BE2C (cell line): ENCODE results near the gene ABCB11.

Experiments
- DNase-seq: peaks from one replicate; pipeline ENCODE4 v3.0.0-alpha.2; 2020
- H3K27me3 ChIP-seq: fragments of 250-450 bp; sonication (Bioruptor Pico); 2 replicates; pipeline ENCODE4 v1.5.1; 2020; ENCODE audit warnings: mild to moderate bottlenecking
- H3K36me3 ChIP-seq: fragments of 250-450 bp; sonication (Bioruptor Pico); 2 replicates; pipeline ENCODE4 v1.5.1; 2020; ENCODE audit warnings: mild to moderate bottlenecking
- H3K4me1 ChIP-seq: fragments of 250-450 bp; sonication (Bioruptor Pico); 2 replicates; pipeline ENCODE4 v1.5.1; 2020
- H3K4me3 ChIP-seq: 2 replicates; pipeline ENCODE4 v1.5.1; 2011; ENCODE audit warnings: low read depth, low read length
- H3K9me3 ChIP-seq: fragments of 250-450 bp; sonication (Bioruptor Pico); 2 replicates; pipeline ENCODE4 v1.5.1; 2020
- CTCF ChIP-seq: IDR thresholded peaks from 2 replicates; pipeline ENCODE4 v1.5.1; 2012; ENCODE audit warnings: mild to moderate bottlenecking, low read depth, low read length

The ABCB11 gene

GRCh38 chr2:168907940-168908662 is 123.0 kb downstream of the ABCB11 start:
- no peak for TF ChIP-seq CTCF
- Histone ChIP-seq H3K27me3 (no peaks in the 10 kb centered on the region), H3K4me1 (no peaks in the 10 kb centered on the region), H3K4me3 (no peak overlapping the region), H3K9me3 (no peaks in the 10 kb centered on the region), H3K36me3 (no peaks in the 10 kb centered on the region)
- DNase-seq, result no peak

- no peak for TF ChIP-seq CTCF
These were observed 126.8 kb downstream of the ABCB11 start for GRCh38 chr2:168904358-168904757.

DNA sequence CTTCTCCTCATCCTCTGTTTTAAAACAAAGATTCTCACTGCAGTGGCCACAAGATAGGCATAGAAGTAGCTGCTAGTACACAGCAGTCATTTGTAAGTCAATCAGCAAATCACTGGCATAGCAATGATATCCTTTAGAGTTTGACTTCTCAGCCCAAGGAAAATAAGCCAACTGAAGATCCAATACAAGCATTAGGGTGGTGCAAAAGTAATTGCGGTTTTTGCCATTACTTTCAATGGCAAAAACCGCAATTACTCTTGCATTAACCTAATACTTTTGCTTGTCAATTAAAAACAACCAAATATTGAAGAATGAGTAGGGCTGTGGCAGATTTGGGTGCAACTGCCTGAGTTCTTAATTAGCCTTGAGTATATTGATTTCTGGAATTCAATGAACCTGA is 127.2 kb downstream of the ABCB11 start:
- TF ChIP-seq CTCF, result no peak
- no peaks in the 10 kb centered on the region for H3K27me3 ChIP-seq
- H3K4me3 ChIP-seq, result no peak overlapping the region
- H3K4me1 ChIP-seq, result no peaks in the 10 kb centered on the region
- H3K9me3 ChIP-seq, result no peaks in the 10 kb centered on the region
- DNase-seq, result no peak
- no peaks in the 10 kb centered on the region for H3K36me3 ChIP-seq

More at GRCh38 chr2:168904358-168904757, 126.8 kb downstream of the ABCB11 start:
- no peak overlapping the region for H3K4me3 ChIP-seq
- H3K27me3 ChIP-seq, result no peaks in the 10 kb centered on the region
- no peaks in the 10 kb centered on the region for H3K36me3 ChIP-seq
- no peaks in the 10 kb centered on the region for H3K9me3 ChIP-seq
- no peak for DNase-seq
- no peaks in the 10 kb centered on the region for H3K4me1 ChIP-seq

- Histone ChIP-seq H3K4me3 (no peak within 1 kb of the TSS), H3K4me1 (no peaks in the 10 kb centered on the region), H3K36me3 (no peaks in the 10 kb centered on the region), H3K9me3 (no peaks in the 10 kb centered on the region), H3K27me3 (no peaks in the 10 kb centered on the region)
- DNase-seq, result no peak
- TF ChIP-seq CTCF, result no peak
These were observed 130.1 kb downstream of the ABCB11 start, which contains the start of gene G6PC2 for GRCh38 chr2:168901003-168901402. G6PC2 (plus strand) TSS chr2:168901291; CDS start chr2:168901332, 41 bp downstream.

- no peak for DNase-seq
- no peaks in the 10 kb centered on the region for H3K36me3 ChIP-seq
- no peak for TF ChIP-seq CTCF
These were observed 133.7 kb downstream of the ABCB11 start for GRCh38 chr2:168897449-168897848.

DNA sequence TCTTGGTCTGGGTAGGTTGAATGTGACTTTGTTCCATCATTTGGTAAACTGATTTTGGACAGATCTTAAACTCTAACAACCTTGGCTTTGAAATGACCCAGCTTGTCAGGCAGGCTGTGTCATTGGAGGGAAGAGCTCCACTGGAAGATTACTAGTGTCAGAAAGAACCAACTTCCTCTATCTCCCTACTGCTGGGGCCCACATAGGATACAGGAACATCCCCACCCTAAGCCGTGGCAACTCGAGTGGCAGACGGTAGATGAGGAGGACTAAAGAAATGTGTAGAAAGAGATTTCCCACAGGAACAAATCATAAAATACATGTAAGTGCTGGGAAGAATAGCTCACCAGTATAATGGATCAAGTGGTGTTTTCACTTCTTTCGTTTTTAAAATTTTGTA is 134.3 kb downstream of the ABCB11 start:
- Histone ChIP-seq H3K4me3 (no peak overlapping the region), H3K27me3 (no peaks in the 10 kb centered on the region), H3K36me3 (no peaks in the 10 kb centered on the region), H3K9me3 (no peaks in the 10 kb centered on the region), H3K4me1 (no peaks in the 10 kb centered on the region)
- TF ChIP-seq CTCF, result no peak
- DNase-seq, result no peak

More at GRCh38 chr2:168897449-168897848, 133.7 kb downstream of the ABCB11 start:
- Histone ChIP-seq H3K4me3 (no peak overlapping the region), H3K27me3 (no peaks in the 10 kb centered on the region), H3K4me1 (no peaks in the 10 kb centered on the region), H3K9me3 (no peaks in the 10 kb centered on the region)
